ENCODE results near the gene ADAMTS17. TPM values are rescaled to one million over a fixed set of nuclear protein-coding genes. Genes with fewer than 3 reads are reported as not detected.

The ADAMTS17 gene
- total and polyA plus RNA-seq, 7 donors = 4.4 to 93.0 (median 7.2) TPM

DNA sequence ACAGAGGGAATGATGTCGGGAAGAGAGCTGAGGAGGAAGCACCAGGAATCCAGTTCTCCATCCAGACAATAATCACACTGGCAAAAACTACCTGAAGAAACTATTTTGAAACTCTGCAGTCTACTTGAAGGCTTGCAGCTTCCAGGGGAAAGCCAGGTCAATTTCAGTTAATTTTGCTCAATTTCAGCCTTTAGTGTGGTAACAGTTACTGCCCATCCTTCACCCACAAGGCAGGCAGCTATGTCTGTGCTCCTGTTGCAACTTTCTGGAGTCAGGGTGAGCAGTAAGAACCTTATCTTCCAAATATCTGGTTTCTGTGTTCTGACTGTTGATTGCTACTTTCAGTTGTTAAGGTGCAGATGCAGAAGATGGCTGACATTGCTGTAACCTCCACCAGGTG lies 221.7 kb downstream of the ADAMTS17 start:
- no peak overlapping the region for H3K27ac ChIP-seq
- no peaks in the 10 kb centered on the region for H3K27me3 ChIP-seq (ENCODE audit: insufficient read depth in 3 of 3, low read length in 2 of 3)
- DNase-seq (no peak), ATAC-seq (no peak)
- WGBS, 3 donors = 88 to 96% (median 90%) methylated on average over 1 of the region's 1 CpG
- peaks cover 0 to 29% of the 10 kb centered on the region in 2 donors for H3K36me3 ChIP-seq (ENCODE audit: insufficient read depth in 1 of 2, low read depth in 1 of 2)
- intact Hi-C loops (cut with DNase I) = loop anchor here in 1 of 2 donors (10.0 kb wide), 1 partner anchor 185 kb away; no protein-coding TSS in a partner anchor
- H3K4me3 ChIP-seq = no peak overlapping the region
- TF ChIP-seq, protein P1, sequence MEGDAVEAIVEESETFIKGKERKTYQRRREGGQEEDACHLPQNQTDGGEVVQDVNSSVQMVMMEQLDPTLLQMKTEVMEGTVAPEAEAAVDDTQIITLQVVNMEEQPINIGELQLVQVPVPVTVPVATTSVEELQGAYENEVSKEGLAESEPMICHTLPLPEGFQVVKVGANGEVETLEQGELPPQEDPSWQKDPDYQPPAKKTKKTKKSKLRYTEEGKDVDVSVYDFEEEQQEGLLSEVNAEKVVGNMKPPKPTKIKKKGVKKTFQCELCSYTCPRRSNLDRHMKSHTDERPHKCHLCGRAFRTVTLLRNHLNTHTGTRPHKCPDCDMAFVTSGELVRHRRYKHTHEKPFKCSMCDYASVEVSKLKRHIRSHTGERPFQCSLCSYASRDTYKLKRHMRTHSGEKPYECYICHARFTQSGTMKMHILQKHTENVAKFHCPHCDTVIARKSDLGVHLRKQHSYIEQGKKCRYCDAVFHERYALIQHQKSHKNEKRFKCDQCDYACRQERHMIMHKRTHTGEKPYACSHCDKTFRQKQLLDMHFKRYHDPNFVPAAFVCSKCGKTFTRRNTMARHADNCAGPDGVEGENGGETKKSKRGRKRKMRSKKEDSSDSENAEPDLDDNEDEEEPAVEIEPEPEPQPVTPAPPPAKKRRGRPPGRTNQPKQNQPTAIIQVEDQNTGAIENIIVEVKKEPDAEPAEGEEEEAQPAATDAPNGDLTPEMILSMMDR (IDR thresholded peaks at IDR 0.05) = no peak
- peaks cover 23% of the 10 kb centered on the region for H3K9me3 ChIP-seq
- peaks cover under 1% of the 10 kb centered on the region for H3K4me1 ChIP-seq

- WGBS, 3 donors = 84 to 91% (median 84%) methylated on average over 9 of the region's 9 CpGs
- DNase-seq = no peak
- intact Hi-C loops (cut with DNase I) = no loop called here
Measured at GRCh38 chr15:100118546-100118945, 223.2 kb downstream of the ADAMTS17 start.

GRCh38 chr15:100116416-100117190 lies 225.2 kb downstream of the ADAMTS17 start:
- TF ChIP-seq, protein P1 (IDR thresholded peaks at IDR 0.05) = no peak
- 50 to 67% (median 55%) methylated on average over 17 of the region's 17 CpGs for whole genome bisulfite sequencing, 3 donors
- Histone ChIP-seq H3K4me1 (peaks cover 17% of the 10 kb centered on the region), H3K4me3 (no peak overlapping the region), H3K36me3 (ENCODE audit: insufficient read depth in 1 of 2, low read depth in 1 of 2) (peaks cover 0 to 34% of the 10 kb centered on the region in 2 donors), H3K9me3 (peaks cover 15% of the 10 kb centered on the region), H3K27me3 (ENCODE audit: insufficient read depth in 3 of 3, low read length in 2 of 3) (no peaks in the 10 kb centered on the region), H3K27ac (no peak overlapping the region)
- intact Hi-C loops (cut with DNase I) = no loop called here
- ATAC-seq = peak; percentile 55 to 76 (median 62)
- peak; percentile 74 to 94 for DNase-seq

More at GRCh38 chr15:100118546-100118945, 223.2 kb downstream of the ADAMTS17 start:
- peaks cover 0 to 34% of the 10 kb centered on the region in 2 donors for H3K36me3 ChIP-seq (ENCODE audit: insufficient read depth in 1 of 2, low read depth in 1 of 2)
- no peak overlapping the region for H3K4me3 ChIP-seq
- TF ChIP-seq, protein P1 (IDR thresholded peaks at IDR 0.05) = no peak
- no peak overlapping the region for H3K27ac ChIP-seq
- H3K27me3 ChIP-seq (ENCODE audit: insufficient read depth in 3 of 3, low read length in 2 of 3) = no peaks in the 10 kb centered on the region
- H3K4me1 ChIP-seq = peaks cover 16% of the 10 kb centered on the region
- no peak for ATAC-seq
- peaks cover 23% of the 10 kb centered on the region for H3K9me3 ChIP-seq

- H3K27ac ChIP-seq = no peak overlapping the region
- peaks cover 6% of the 10 kb centered on the region for H3K9me3 ChIP-seq
- 93 to 96% (median 95%) methylated on average over 6 of the region's 6 CpGs for WGBS, 3 donors
- DNase-seq (peak in 1 of 2 donors; percentile 45), ATAC-seq (peak; percentile 31 to 52 (median 48))
- intact Hi-C loops (cut with DNase I) = no loop called here
- TF ChIP-seq, protein P1 (IDR thresholded peaks at IDR 0.05) = no peak
- H3K4me3 ChIP-seq = no peak overlapping the region
- H3K36me3 ChIP-seq (ENCODE audit: insufficient read depth in 1 of 2, low read depth in 1 of 2) = peaks cover 0 to 36% of the 10 kb centered on the region in 2 donors
- no peaks in the 10 kb centered on the region for H3K27me3 ChIP-seq (ENCODE audit: insufficient read depth in 3 of 3, low read length in 2 of 3)
- peaks cover 22% of the 10 kb centered on the region for H3K4me1 ChIP-seq
Measured at GRCh38 chr15:100115711-100116090, 226.1 kb downstream of the ADAMTS17 start.

Measured in psoas muscle (tissue), 8 donors.